OCI-LY7 (cell line): ENCODE measurements around the gene RTL10. TPM values are rescaled to one million over a fixed set of nuclear protein-coding genes. Genes with fewer than 3 reads are reported as not detected.

Source experiments
- BruUV-seq: library from RNA; stranded (reverse); fragments of 400-500 nt; replicated peaks from 2 replicates; lab custom pipeline; 2021; lab: Mats Ljungman, UMichigan
- CTCF ChIA-PET: fragments of 300-600 bp; sonication (Branson Sonifier 250); formaldehyde crosslinking; loops from one replicate; lab custom pipeline; 2022; ENCODE audit warnings: antibody characterized with exemption; ENCODE audit not compliant: unreplicated experiment; lab: Charles Lee
- POLR2A ChIA-PET: fragments of 300-600 bp; sonication (Branson Sonifier 250); formaldehyde crosslinking; loops from one replicate; lab custom pipeline; 2022; ENCODE audit warnings: antibody characterized with exemption; lab: Charles Lee
- DNase-seq: peaks from one replicate; pipeline ENCODE4 v3.0.0-alpha.2; 2015; ENCODE audit warnings: low spot score
- H2AFZ ChIP-seq: fragments of 200-600 bp; sonication (generic), shearing (Covaris generic); 2 replicates; pipeline ENCODE4 v1.6.1; 2014; ENCODE audit warnings: mild to moderate bottlenecking, antibody characterized with exemption, low read length, moderate library complexity
- H3K27ac ChIP-seq: fragments of 200-600 bp; sonication (generic); 2 replicates; pipeline ENCODE4 v1.5.1; 2014; ENCODE audit warnings: mixed run types, low read depth, mild to moderate bottlenecking, moderate library complexity, low read length, inconsistent platforms; ENCODE audit not compliant: poor library complexity, severe bottlenecking
- H3K36me3 ChIP-seq: fragments of 200-600 bp; sonication (generic); 2 replicates; pipeline ENCODE4 v1.6.1; 2014; ENCODE audit warnings: mild to moderate bottlenecking, antibody characterized with exemption, low read length, moderate library complexity, mixed read lengths; ENCODE audit not compliant: insufficient read depth
- H3K4me1 ChIP-seq: fragments of 200-600 bp; sonication (generic); 2 replicates; pipeline ENCODE4 v1.5.1; 2014; ENCODE audit warnings: mild to moderate bottlenecking, low read length; ENCODE audit not compliant: insufficient read depth, poor library complexity, severe bottlenecking
- H3K4me2 ChIP-seq: fragments of 200-600 bp; sonication (generic); 2 replicates; pipeline ENCODE4 v1.6.1; 2014; ENCODE audit warnings: mild to moderate bottlenecking, low read length
- H3K4me3 ChIP-seq: fragments of 200-600 bp; sonication (generic); 2 replicates; pipeline ENCODE4 v1.5.1; 2014; ENCODE audit warnings: mild to moderate bottlenecking, low read depth, low read length; ENCODE audit not compliant: poor library complexity, severe bottlenecking
- H3K79me2 ChIP-seq: fragments of 200-600 bp; sonication (generic); 2 replicates; pipeline ENCODE4 v1.6.1; 2016; ENCODE audit warnings: low read depth, mild to moderate bottlenecking, low read length, moderate library complexity, mixed read lengths; ENCODE audit not compliant: insufficient read depth
- H3K9me2 ChIP-seq: fragments of 200-600 bp; sonication (generic); 2 replicates; pipeline ENCODE4 v1.6.1; 2016; ENCODE audit warnings: mild to moderate bottlenecking, low read length, mixed read lengths; ENCODE audit not compliant: insufficient read depth
- H3K9me3 ChIP-seq: fragments of 200-600 bp; sonication (generic); 2 replicates; pipeline ENCODE4 v1.6.1; 2014; ENCODE audit warnings: mild to moderate bottlenecking, mixed run types, low read length, mixed read lengths
- H4K20me1 ChIP-seq: fragments of 200-600 bp; sonication (generic); 2 replicates; pipeline ENCODE4 v1.6.1; 2014; ENCODE audit warnings: mild to moderate bottlenecking, antibody characterized with exemption, low read length, moderate library complexity, mixed read lengths; ENCODE audit not compliant: insufficient read depth
- EZH2phosphoT487 ChIP-seq: fragments of 200-600 bp; sonication (generic); IDR thresholded peaks from 2 replicates; pipeline ENCODE4 v1.6.1; 2018; ENCODE audit warnings: low read depth, borderline replicate concordance, mild to moderate bottlenecking, mixed run types, antibody characterized with exemption, low read length, moderate library complexity, mixed read lengths
- intact Hi-C: fragments of 100-400 bp; cut with micrococcal nuclease; formaldehyde crosslinking; loops from one replicate; pipeline ENCODE4 v1.10.0; 2022; ENCODE audit not compliant: unreplicated experiment
- total RNA-seq, 2 experiments: library from RNA; depleted of rRNA in 1 of 2; stranded (reverse); fragments of >200 nt in 1 of 2; shearing (Covaris generic) in 1 of 2; gene quantifications; 2 replicates each; pipeline ENCODE4 v1.2.3, GENCODE V29; 2014 to 2022
- TF ChIP-seq, protein P1 (sequence below): fragments of 200-600 bp; sonication (generic); conservative IDR thresholded peaks from 2 replicates; pipeline ENCODE4 v1.5.1; 2014; ENCODE audit warnings: mild to moderate bottlenecking, antibody characterized with exemption, low read length, moderate library complexity, mixed read lengths

RTL10 gene
- total RNA-seq, 2 experiments from 2014 or later: 26.2 to 28.2 TPM

DNA sequence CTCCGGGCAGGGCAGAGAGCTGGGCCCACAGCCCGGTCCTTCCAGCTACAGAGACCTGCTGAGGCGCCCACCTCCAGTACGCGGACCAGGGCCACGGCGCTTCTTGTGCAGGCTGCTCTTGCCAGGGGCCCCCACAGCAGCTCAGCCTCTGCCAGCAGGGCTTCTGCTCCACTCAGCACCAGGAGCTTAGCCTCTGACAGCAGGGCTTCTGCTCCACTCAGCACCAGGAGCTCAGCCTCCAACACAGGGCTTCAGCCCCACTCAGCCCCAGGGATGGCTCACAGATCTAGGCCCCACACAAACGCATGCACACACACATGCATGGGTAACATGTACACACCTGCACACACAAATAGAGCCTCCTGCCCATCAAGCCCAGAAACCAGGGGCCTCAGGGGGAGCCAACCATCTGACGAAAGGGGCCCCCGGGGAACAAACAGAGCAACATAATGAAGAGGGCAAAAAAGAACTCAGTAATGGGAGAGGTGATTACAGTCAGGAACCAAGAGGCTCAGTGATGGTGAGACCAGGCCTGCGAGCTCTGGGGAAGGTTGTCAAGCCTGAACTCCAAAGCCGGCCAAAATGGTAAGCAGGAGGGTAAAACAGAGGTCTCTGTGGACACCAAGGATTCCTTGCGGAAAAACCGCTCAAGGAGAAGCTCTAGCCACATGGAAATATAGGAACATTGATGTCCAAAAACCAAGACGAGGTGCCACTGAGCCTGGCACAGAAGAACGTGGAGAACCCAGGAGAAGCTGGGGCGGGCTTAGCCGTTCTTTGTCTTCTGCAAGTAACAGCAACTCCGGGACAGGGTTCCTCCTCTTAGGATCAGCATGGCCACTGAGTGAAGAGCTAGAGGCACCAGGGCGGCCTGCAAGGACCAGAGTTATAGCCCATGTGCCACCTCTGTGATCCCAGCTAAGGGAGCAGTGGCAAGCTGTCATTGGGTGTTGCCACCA lies 46.5 kb downstream of the RTL10 start:
- Histone ChIP-seq H3K36me3 (no peaks in the 10 kb centered on the region), H3K4me1 (no peaks in the 10 kb centered on the region), H3K9me2 (no peaks in the 10 kb centered on the region), H2AFZ (no peak overlapping the region), H3K4me2 (no peak overlapping the region), H3K9me3 (no peaks in the 10 kb centered on the region), H3K4me3 (no peak overlapping the region), H3K79me2 (no peaks in the 10 kb centered on the region), H3K27ac (no peak overlapping the region), H4K20me1 (no peaks in the 10 kb centered on the region)
- ChIA-PET POLR2A (interaction anchor here (0.6 kb wide), 1 partner anchor 15 kb away, joined by 7 read pairs; no protein-coding TSS in a partner anchor), CTCF (no interaction called here)
- no peak for TF ChIP-seq EZH2phosphoT487
- BruUV-seq: no TSS peak
- no peak for DNase-seq
- intact Hi-C loops: no loop called here

DNA sequence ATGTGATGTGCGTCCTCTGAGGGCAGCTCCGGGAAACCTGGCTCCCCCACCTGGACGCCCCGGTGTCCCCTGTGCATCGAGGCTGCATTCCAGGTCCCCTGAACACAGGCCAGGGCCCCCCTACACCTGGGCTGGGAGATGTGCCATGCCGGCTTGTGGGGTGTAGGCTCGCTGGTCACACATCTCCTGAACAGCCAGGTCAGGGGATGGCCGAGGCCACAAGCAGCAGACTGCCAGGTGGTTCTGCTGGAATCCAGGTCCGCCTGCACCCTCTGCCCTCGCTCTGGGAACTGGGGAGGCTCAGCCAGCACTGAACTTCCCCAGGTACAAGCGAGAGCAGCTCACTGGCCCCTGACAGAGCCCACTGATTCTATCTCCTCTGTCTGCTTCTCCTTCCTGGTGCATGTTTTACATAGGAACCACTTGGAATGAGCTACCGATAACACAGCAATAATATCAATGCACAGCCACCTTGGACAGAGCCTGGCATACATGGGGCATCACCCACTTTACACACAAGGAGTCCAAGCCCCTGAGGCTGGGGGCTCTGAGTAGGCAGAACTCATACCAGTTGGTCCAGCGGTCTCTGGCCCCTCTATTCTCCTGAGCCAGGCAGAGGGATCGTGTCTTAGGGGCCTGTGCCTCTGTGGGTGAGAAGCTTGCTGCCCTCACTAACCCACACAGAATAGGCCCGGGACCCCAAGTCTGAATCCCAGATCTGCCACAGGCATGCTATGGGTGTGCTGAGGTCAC lies 47.3 kb downstream of the RTL10 start:
- no peak overlapping the region for H3K4me2 ChIP-seq
- DNase-seq: no peak
- intact Hi-C loops: no loop called here
- CTCF ChIA-PET: no interaction called here
- H3K27ac ChIP-seq: no peak overlapping the region
- no TSS peak for BruUV-seq
- no peak overlapping the region for H3K4me3 ChIP-seq
- H3K9me3 ChIP-seq: no peaks in the 10 kb centered on the region
- POLR2A ChIA-PET: interaction anchor here (0.6 kb wide), 1 partner anchor 14 kb away, joined by 7 read pairs; no protein-coding TSS in a partner anchor
- no peaks in the 10 kb centered on the region for H3K79me2 ChIP-seq
- no peaks in the 10 kb centered on the region for H3K4me1 ChIP-seq
- no peaks in the 10 kb centered on the region for H4K20me1 ChIP-seq
- H3K36me3 ChIP-seq: no peaks in the 10 kb centered on the region
- no peaks in the 10 kb centered on the region for H3K9me2 ChIP-seq
- H2AFZ ChIP-seq: no peak overlapping the region
- no peak for TF ChIP-seq EZH2phosphoT487
- TF ChIP-seq, protein P1, sequence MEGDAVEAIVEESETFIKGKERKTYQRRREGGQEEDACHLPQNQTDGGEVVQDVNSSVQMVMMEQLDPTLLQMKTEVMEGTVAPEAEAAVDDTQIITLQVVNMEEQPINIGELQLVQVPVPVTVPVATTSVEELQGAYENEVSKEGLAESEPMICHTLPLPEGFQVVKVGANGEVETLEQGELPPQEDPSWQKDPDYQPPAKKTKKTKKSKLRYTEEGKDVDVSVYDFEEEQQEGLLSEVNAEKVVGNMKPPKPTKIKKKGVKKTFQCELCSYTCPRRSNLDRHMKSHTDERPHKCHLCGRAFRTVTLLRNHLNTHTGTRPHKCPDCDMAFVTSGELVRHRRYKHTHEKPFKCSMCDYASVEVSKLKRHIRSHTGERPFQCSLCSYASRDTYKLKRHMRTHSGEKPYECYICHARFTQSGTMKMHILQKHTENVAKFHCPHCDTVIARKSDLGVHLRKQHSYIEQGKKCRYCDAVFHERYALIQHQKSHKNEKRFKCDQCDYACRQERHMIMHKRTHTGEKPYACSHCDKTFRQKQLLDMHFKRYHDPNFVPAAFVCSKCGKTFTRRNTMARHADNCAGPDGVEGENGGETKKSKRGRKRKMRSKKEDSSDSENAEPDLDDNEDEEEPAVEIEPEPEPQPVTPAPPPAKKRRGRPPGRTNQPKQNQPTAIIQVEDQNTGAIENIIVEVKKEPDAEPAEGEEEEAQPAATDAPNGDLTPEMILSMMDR: no peak

DNA sequence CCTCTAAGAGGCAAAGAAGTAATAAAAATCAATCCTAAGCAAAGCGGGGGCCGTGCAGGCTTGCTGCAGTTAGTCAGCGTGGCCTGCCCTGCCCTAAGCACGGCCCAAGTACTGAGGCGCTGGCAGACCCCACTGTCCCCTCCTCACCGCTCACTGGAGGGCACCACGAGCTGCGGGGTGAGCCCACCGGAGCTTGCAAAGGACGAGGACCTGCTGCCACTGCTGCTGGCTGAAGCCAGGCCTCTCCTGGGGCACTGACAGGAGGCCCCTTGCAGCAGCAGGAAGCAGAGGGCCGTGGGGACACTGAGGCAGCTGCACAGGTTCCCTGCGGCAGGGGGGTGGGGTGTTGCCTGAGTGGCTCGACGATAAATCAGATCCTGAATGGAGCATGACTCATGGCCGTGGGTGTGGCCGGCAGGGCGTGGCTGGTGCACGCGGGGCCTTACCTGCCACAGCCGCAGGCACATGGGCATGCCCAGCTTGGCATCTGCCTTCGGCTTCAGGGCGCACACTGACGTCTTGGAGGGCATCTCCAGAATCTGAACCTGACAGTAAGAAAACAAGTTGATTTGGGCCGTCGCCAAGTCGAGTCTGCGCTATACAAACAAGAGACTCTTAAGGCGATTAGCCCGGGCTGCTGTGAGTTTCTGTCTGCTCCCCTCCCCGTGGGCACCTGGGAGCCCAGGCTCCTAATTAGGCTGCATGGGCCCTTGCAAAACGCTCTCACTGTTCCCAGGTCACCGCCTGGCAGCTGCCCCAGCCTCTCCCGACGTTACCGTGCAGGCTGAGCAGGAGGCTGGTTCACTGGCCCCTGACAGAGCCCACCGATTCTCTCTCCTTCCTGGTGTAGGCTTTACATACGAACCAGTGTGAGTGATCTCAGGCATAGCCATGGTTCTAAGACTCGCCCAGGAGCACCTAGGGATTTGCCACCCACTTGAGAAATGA lies 48.2 kb downstream of the RTL10 start:
- Histone ChIP-seq H3K4me1 (no peaks in the 10 kb centered on the region), H4K20me1 (no peaks in the 10 kb centered on the region), H3K9me3 (no peaks in the 10 kb centered on the region), H2AFZ (no peak overlapping the region), H3K27ac (no peak overlapping the region), H3K9me2 (no peaks in the 10 kb centered on the region), H3K4me2 (no peak overlapping the region), H3K4me3 (no peak overlapping the region), H3K36me3 (no peaks in the 10 kb centered on the region), H3K79me2 (no peaks in the 10 kb centered on the region)
- no TSS peak for BruUV-seq
- TF ChIP-seq, protein P1: no peak
- TF ChIP-seq EZH2phosphoT487: no peak
- ChIA-PET POLR2A (no interaction called here), CTCF (no interaction called here)
- DNase-seq: no peak
- intact Hi-C loops: no loop called here
